ENCODE results near the gene GPR156. TPM values are rescaled to one million over a fixed set of nuclear protein-coding genes. Genes with fewer than 3 reads are reported as not detected.

The GPR156 gene
- total RNA-seq: 0.65 and 2.0 TPM in 2 replicates

DNA sequence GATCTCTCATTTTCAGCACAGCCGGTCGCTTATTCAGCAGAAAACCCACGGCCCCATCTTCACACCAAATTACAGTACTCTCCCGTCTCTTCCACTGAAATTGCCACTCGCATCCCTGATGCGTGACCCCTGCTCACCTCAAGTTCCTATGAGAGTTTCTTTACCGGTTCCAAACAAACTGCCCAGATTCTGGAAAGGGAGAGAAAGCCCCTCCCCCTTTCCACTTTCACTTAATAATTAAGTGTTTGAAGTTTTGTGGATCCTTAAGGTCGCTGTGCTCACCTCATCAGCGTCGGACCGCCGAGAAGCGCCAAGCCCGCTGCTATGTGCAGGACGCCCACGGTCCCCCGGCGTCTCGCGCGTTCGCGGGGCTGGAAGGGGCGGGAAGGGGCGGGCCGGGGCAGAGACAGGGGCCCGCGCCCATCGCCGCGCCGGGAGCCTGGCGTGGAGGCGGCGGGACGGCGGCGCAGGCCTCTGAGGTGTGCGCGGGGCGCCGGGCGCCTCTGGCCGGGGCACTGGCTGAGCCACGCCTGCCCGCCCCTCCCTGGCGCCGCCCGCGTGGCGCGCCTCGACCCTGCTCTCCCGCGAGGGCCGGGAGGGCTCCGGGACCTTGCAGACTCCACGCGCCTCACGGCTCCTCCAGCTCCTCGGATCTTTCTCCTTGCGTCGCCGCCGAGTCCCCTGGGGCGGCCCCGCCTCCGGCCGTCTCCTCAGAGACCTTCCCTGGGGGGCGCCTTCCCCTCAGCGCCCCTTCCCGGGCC, at the start of gene GPR156:
GPR156 (minus strand) TSS at position 476 of the 761 bp plus-strand sequence. CDS start 41,124 bp downstream, outside the sequence.

Other genes with a start within 250 kb of the GPR156 start
- 61.5 and 73.5 TPM in 2 replicates for gene GSK3B, start 190.8 kb downstream of the GPR156 start, total RNA-seq
- 30.2 and 32.8 TPM in 2 replicates for gene LRRC58, start 64.1 kb upstream of the GPR156 start, total RNA-seq
- gene FSTL1, start 165.8 kb upstream of the GPR156 start, total RNA-seq: 1,906 and 3,109 TPM in 2 replicates